HG02798 (cell line): ENCODE measurements around the gene KRT72.

Experiments used
- ATAC-seq: cut with Tn5 transposase; IDR thresholded peaks from one replicate; pipeline ENCODE4 v1.9.1; 2021; ENCODE audit warnings: mild to moderate bottlenecking; ENCODE audit not compliant: unreplicated experiment, poor library complexity

Gene KRT72

DNA sequence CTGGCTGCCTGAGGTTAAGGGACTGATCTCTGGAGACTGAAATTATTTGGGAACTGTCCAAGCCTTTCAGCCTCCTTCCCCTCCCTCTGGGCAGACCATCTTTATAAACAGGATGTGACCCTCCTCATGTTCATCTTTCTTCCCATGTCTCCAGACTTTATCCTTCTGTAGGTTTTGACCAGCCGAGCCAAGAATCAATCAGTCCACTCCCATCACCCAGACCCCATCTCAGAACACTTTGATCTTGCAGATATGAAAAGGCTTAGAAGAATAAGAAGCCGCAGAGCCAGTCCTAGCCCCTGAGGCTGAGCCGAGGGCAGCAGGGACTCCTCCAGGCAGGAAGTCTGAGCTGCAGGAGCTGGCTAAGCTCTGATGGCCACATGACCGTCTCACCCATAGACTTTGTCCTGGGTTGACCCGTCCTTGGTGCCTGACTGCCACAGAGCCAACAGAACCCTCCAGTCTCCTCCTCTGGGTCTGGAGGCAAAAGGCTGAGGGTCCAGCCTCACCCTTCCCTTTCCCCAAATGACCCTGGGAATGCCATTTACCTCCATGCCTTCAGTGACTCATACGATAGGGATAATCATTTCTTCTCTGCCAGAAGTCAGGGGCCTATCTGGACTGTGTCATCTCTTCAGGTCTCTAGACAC is 49.9 kb downstream of the KRT72 start:
- no peak for ATAC-seq

DNA sequence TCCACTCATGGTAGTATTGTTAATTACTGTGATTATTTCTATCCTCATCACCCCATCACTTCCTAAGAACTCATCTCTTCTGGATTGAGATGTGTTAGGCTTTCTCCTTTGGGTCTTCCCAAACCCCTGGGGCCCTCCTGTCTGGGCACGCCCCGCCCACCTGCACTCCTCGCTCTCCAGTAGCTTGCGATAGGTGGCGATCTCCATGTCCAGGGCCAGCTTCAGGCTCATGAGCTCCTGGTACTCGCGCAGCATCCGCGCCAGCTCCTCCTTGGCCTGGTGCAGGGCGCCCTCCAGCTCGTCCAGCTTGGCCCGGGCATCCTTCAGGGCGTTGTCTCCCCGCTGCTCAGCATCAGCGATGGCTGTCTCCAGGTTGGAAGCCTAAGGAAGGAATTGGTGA is 55.1 kb downstream of the KRT72 start:
- ATAC-seq = no peak

DNA sequence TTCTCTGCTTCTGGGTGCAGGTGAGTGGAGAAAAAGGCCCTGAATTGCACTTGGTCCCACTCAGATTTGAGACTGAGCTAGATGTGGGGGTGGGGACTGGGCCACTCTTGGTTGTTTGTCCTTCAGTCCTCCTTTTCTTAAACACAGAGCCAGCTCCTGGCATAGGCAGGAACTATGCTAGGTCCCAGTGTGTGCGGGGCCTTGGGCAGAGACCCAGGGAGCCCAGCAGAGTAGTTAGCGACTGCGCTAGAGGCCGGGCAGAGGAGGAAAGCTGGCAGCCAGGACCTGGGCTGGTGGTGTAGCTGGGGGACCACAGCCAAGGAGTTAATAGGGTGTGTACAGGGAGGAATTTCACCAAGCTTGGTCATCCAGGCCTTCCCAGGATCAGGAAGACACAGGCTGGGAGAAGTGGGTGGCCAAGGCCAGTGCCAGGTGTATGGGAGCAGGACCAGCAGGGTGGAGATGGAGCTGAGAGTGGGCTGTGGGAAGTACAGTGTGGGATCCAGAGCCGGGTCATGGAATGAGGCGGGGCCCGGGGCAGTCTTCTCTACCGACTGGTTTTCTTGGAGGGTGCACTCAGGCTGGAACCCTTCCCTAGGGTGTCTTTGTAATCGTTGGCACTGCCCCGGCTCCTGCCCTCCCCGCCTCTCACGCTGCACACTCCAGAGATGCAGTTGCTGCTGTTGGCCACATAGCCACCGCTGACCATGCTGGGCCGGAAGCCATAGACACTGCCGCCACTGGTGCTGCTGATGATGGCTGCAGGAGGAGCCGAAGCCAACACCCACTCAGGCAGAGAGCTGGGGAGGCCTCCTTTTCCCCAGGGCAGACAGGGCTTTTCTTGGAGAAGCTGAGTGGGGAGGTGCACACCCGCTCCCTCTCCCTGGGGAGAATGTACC is 57.0 kb downstream of the KRT72 start:
- no peak for ATAC-seq

DNA sequence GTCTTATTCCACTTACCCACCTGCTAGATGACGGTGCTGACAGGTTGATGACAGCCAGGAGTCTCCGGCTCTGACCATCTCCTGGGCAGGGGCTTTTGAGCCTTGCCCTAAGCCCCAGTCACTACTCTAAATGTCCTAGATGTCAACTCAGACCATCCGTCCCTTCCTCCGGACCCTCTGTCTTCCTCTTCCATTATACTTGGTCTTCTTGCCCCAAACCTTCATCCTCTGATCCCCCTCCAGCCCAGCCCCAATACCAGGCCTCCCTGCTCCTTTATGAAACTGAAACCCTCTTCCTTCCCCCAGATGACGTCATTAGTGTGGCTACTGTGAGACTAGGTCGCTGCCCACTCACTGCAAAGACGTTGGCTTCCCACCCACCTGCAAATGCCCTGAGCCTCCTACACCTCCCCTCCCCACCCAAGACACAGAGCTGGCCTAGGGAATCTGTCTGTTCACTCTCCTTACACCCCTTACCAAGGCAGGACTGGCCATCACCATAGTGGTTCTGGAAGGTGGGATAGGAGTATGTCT is 58.4 kb downstream of the KRT72 start:
- ATAC-seq = no peak

DNA sequence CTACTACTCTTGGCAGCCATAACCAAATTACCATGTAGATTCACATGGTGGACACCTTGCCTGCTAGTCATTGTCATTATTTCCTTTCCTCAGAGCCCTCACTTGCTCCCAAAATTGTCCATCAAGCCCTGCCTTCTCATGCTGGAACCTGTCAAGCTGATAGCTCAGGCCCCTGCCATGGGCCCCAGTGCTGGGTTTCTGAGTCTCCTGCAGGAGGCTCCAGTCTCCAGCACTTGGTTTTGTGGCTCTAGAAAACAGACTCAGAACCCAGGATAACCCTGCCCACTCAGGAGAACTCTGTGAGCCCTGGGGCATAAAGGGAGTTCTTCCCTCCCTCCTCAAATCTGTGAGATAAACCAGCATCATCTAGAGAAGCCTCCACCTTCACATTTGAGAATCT is 59.1 kb downstream of the KRT72 start:
- ATAC-seq = no peak

DNA sequence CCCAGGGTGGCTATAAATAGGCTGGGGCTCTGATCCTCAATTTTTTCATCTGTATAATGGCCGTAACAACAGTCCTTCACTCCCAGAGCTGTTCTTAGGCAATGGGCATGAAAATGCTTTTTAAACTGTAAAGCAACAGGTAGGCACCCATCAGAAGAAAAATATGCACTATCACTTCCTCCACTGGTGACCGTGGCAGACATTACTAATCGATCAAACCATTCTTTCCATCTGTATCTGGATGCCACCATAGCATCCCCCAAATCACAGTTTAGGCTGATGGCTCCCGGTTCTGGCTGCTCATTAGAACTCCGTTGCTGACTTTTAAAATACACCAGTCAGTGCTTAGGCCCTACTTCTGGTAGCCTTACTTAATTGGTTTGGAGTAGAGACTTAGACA is 59.6 kb downstream of the KRT72 start:
- no peak for ATAC-seq

DNA sequence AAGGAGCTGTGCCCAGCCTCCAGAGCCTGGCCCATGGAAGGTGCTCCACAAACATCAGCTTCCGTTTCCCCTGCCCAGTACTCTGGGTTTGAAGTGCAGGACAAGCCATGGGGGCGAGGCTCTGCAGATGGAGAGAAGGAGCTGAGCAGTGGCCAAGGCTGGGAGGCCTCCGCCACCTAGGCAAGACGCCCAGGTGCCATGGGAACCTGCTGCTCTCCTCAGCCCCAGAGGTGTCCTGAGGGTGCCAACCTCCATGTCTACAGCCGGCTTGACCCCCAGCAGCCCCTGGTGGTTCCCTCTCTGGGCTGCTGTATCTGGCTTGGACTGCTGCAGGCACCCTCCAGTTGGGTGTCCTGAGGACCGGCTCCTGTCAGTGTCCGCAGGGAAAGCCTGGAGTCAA is 60.7 kb downstream of the KRT72 start:
- no peak for ATAC-seq

DNA sequence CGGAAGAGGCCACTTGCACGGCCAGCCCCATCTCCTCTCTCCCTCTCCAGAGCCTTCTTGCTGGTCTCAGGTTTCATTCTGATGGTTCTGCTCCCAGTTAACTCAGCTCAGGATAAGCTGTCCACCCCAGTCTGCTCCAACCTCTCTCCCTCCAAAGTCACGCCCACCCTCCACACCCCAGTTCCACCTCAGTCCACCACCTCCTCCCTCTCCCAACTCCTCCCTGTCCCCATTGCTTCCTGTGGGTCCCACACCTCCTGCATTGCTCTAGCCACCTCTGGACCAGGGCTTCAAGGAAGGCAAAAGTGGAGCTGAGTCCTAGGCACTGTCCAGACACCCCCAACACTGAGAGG is 61.5 kb downstream of the KRT72 start:
- ATAC-seq = no peak

DNA sequence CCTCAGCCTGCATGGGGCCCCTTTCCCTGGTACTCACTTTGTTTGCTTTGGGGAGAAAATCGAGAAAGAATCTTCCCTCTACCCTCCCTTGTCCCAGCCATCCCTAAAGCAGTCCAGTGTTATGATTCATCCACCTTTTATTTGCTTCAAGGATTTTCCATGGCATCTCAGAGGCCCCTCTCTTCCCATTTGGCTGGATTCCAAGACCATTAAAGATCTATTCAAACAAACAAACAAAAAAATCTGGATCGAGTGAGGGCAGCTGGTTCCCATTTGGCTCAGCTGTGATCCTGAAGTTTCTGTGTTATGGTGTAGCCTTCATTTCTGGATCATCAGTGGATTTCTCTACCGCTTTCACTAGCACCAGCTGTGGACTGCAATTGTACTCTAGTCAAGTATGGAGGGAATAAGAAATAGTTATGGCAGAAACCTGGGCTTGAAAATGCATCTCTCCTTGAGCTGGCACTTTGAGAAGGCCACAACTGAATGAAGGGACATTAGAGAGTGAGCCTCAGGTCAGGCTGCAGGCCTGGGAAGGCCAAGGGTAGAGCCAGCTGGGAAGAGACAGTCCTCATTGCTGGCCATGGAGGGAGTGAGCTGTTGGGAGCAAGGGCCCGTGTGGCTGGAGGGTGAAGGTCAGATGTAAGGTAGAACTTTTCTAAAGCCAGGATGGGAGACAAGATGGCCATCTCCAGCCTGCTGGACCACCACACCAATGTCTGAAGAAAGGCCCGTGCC is 62.0 kb downstream of the KRT72 start:
- no peak for ATAC-seq

DNA sequence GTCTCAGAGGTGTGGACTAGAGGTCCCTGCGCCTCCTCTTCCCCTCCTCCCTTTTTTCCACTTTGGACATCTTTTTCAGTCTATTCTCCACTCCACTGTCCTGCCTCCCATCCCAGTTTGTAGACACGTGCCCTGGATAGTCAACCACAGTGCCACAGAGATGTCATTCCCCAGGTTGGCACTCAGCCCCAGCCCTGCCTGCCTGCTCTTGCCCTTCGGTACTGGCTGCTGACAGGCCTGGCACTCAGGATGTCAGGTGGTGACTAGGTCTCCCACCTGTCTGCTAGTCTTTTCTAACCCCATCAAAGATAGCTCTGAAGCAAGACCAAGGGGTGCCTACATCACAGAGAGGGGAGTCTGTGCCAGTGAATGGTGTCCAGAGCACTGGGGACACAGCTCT is 64.2 kb downstream of the KRT72 start:
- ATAC-seq = no peak
